ENCODE measurements around the gene CHST11. TPM values are rescaled to one million over a fixed set of nuclear protein-coding genes. Genes with fewer than 3 reads are reported as not detected.

The CHST11 gene
- total RNA-seq, 1 experiment from 2014 or later = 6.7 TPM

DNA sequence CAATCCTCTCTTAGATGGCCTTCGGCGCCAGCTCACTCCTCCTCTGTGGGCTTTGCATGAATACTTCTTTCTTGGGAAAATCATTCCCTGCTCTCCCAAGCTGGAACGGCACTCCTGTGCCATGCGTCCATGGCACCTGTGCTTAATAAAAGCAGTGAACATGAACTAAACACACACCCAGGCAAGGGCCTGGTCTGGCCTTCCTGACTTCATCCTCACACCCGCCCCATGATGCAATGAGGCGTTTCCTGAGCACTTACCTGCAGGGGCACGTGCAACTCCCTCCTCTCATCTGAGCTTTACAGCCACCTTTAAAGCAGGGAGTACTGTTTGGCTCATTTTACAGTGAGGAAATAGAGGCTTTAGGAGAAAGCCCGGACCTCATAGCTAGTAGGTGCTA, 281.6 kb downstream of the CHST11 start:
- Histone ChIP-seq H4K20me1 (ENCODE audit: control insufficient read depth, insufficient read depth, insufficient read length) (no peaks in the 10 kb centered on the region), H3K9ac (ENCODE audit: extremely low read depth, insufficient read length, low read length) (no peak overlapping the region), H2BK120ac (ENCODE audit: low read depth, low read length, poor library complexity, severe bottlenecking) (no peak overlapping the region), H2BK20ac (ENCODE audit: low read depth, low read length, poor library complexity, severe bottlenecking) (no peak overlapping the region), H3K4ac (ENCODE audit: low read depth, low read length) (no peak overlapping the region), H3K9me3 (ENCODE audit: control insufficient read depth, low read depth, low read length) (no peaks in the 10 kb centered on the region), H3K56ac (ENCODE audit: insufficient read length, low read depth, low read length) (no peak overlapping the region), H3K27me3 (ENCODE audit: insufficient read depth, low read length) (no peaks in the 10 kb centered on the region), H2BK15ac (ENCODE audit: low read depth, low read length) (no peak overlapping the region), H3T11ph (ENCODE audit: low read length) (no peak overlapping the region), H2BK12ac (ENCODE audit: insufficient read length, low read depth, low read length) (no peak overlapping the region), H2BK5ac (ENCODE audit: insufficient read length, low read length) (no peak overlapping the region), H3K79me1 (ENCODE audit: insufficient read depth, low read depth, low read length, poor library complexity, severe bottlenecking) (no peaks in the 10 kb centered on the region), H3K4me1 (ENCODE audit: insufficient read depth, low read length) (no peaks in the 10 kb centered on the region; the same call in 1 of the 2 replicates), H4K91ac (ENCODE audit: insufficient read length, low read depth, low read length) (no peak overlapping the region), H3K23me2 (ENCODE audit: insufficient read length, low read depth, low read length, poor library complexity, severe bottlenecking) (no peaks in the 10 kb centered on the region), H2AK5ac (ENCODE audit: insufficient read length, low read length) (no peak overlapping the region), H3K18ac (ENCODE audit: insufficient read length, low read depth, low read length) (no peak overlapping the region), H4K5ac (ENCODE audit: insufficient read length, low read depth, low read length) (no peak overlapping the region), H4K8ac (replicated peaks; ENCODE audit: insufficient read length, low read depth, low read length) (no peak overlapping the region), H3K14ac (ENCODE audit: insufficient read depth, low read length) (no peak overlapping the region; the same call in 1 of the 2 replicates), H3K23ac (ENCODE audit: insufficient read length, low read depth, low read length) (no peak overlapping the region), H2AFZ (ENCODE audit: low read length) (no peak overlapping the region), H3K4me2 (ENCODE audit: insufficient read depth, insufficient read length, low read length) (no peak overlapping the region), H3K27ac (ENCODE audit: insufficient read length, low read depth, low read length) (no peak overlapping the region), H3K79me2 (ENCODE audit: insufficient read depth, low read length) (no peaks in the 10 kb centered on the region)
- DNase-seq = no peak
- TF ChIP-seq, protein P1, sequence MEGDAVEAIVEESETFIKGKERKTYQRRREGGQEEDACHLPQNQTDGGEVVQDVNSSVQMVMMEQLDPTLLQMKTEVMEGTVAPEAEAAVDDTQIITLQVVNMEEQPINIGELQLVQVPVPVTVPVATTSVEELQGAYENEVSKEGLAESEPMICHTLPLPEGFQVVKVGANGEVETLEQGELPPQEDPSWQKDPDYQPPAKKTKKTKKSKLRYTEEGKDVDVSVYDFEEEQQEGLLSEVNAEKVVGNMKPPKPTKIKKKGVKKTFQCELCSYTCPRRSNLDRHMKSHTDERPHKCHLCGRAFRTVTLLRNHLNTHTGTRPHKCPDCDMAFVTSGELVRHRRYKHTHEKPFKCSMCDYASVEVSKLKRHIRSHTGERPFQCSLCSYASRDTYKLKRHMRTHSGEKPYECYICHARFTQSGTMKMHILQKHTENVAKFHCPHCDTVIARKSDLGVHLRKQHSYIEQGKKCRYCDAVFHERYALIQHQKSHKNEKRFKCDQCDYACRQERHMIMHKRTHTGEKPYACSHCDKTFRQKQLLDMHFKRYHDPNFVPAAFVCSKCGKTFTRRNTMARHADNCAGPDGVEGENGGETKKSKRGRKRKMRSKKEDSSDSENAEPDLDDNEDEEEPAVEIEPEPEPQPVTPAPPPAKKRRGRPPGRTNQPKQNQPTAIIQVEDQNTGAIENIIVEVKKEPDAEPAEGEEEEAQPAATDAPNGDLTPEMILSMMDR (conservative IDR thresholded peaks at IDR 0.05) = no peak
- no peaks in the 10 kb centered on the region; the same call in 1 of the 2 replicates for H3K27me3 Mint-ChIP-seq (ENCODE audit: low read depth)
- peaks cover 30 to 44% of the 10 kb centered on the region in 2 experiments for H3K4me1 Mint-ChIP-seq
- no peak overlapping the region for H3K4me3 Mint-ChIP-seq
- WGBS (ENCODE audit: extremely low coverage, insufficient read length, low lambda C conversion rate) = no CpG with 5 or more reads among the region's 8 CpGs
- peak overlapping the region in 1 of 3 experiments; percentile 11; a peak in 2 of 7 replicates for H3K27ac Mint-ChIP-seq
- H3K9me3 Mint-ChIP-seq = no peaks in the 10 kb centered on the region; a peak in 1 of 5 replicates
- no peaks in the 10 kb centered on the region for H3K36me3 Mint-ChIP-seq (ENCODE audit: insufficient read depth in 1 of 3, low read depth in 3 of 3)
